Rectal smooth muscle tissue (tissue), 1 donor: Measurements from ENCODE around the gene SUGCT.
A peak's percentile ranks its signal among the peaks of the same experiment; 100 is the strongest.

Experiments
- H3K27ac ChIP-seq: one replicate; pipeline ENCODE4 v1.7.0; 2013; ENCODE audit warnings: low read depth, low read length, inconsistent platforms
- H3K27me3 ChIP-seq: one replicate; pipeline ENCODE4 v1.7.0; 2013; ENCODE audit warnings: low read length; ENCODE audit not compliant: control insufficient read depth, insufficient read depth
- H3K36me3 ChIP-seq: one replicate; pipeline ENCODE4 v1.7.0; 2013; ENCODE audit warnings: low read length; ENCODE audit not compliant: control insufficient read depth, insufficient read depth
- H3K4me1 ChIP-seq: one replicate; pipeline ENCODE4 v1.7.0; 2013; ENCODE audit warnings: low read length; ENCODE audit not compliant: control insufficient read depth, insufficient read depth
- H3K4me3 ChIP-seq: one replicate; pipeline ENCODE4 v1.7.0; 2013; ENCODE audit warnings: low read length
- H3K9ac ChIP-seq: one replicate; pipeline ENCODE4 v1.7.0; 2013; ENCODE audit warnings: low read length

Gene SUGCT

DNA sequence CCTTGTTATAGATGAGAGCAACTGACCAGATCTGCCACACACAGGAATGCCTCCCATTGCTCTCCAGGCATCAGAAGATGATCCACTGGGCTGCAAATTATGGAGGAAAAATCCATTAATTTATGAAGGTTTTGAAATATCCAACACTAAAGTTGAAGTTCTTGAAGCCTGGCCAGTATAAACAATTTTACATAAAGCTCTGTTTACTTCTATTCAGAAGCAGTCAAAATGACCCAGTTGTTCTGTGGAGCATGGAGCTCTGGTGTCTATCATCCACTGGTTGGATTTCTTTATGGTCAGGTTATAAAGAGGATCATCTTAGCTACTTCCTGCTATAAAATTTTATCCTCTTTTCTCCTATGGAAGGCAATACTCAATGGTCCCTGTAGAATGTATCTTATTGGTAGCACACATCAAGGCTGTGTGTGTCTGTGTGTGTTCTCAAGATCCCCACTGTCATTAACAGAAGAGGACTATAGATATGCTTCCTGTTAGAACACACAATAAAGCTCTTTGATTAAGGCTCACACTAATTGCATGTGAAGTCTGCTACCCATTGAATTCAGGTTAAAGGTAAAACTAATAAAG is 747.4 kb downstream of the SUGCT start:
- H3K4me3 ChIP-seq = no peak overlapping the region
- H3K4me1 ChIP-seq = no peaks in the 10 kb centered on the region
- no peak overlapping the region for H3K27ac ChIP-seq
- no peak overlapping the region for H3K9ac ChIP-seq
- no peaks in the 10 kb centered on the region for H3K27me3 ChIP-seq
- no peaks in the 10 kb centered on the region for H3K36me3 ChIP-seq

DNA sequence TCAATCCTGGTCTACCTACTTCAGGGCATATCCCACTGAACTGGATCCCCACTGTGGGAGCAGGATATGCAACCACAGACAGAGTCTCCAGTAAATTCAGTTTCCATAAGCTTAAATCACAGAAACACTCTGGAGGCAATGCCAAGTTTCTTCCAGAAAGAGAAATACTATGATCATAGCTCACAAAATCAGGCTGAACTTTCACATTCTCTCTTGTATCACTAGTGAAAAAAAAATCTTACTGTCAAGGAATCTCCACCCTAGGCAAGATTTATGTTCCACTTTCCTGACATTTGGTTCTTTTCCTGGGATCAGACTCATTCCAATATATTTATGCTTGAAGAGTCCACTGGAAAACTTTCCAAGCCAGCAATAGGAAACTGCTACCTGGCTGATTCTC is 749.0 kb downstream of the SUGCT start:
- no peak overlapping the region for H3K27ac ChIP-seq
- H3K9ac ChIP-seq = no peak overlapping the region
- H3K27me3 ChIP-seq = no peaks in the 10 kb centered on the region
- H3K4me3 ChIP-seq = no peak overlapping the region
- H3K36me3 ChIP-seq = no peaks in the 10 kb centered on the region
- H3K4me1 ChIP-seq = no peaks in the 10 kb centered on the region

DNA sequence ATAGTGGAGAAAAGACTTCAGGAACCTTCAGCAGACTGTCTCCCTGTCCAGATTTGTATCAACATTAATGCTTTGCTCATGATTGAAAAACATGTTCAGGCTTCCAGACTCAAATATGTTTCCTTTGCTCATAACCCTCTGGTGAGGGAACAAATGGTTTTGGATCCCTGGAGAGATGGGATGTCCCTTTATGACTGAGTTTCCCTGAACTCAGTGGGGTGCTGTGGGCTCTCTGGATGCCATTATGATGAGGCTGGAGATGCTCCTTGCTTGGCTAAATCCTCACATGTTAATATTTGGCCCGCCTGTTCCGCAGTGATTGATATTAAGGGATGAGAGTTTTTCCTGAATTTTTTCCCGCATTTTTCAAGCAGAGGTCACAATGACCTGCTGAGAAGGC is 749.4 kb downstream of the SUGCT start:
- Histone ChIP-seq H3K9ac (no peak overlapping the region), H3K27ac (no peak overlapping the region), H3K4me1 (no peaks in the 10 kb centered on the region), H3K27me3 (no peaks in the 10 kb centered on the region), H3K36me3 (no peaks in the 10 kb centered on the region), H3K4me3 (no peak overlapping the region)

DNA sequence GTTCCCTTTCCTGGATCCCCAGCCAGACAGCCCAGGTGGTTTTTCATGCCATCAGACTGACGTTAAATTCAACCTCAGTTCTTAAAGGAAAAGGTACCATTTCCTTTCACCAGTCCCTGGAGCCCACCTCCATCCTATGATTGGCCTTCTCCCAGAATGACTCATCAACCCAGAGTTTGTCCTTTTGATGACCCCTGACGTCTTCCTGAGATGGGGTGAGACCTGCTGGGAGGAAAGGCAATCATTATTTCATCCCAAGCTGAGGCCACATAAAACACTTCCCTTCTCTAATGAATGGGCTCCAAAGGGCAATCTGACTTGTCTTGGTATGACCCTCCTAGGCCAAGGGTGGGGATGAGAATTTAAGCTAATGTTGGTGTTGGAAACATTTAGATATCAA is 750.7 kb downstream of the SUGCT start:
- H3K27me3 ChIP-seq = no peaks in the 10 kb centered on the region
- no peaks in the 10 kb centered on the region for H3K4me1 ChIP-seq
- H3K4me3 ChIP-seq = no peak overlapping the region
- H3K36me3 ChIP-seq = no peaks in the 10 kb centered on the region
- H3K9ac ChIP-seq = no peak overlapping the region
- H3K27ac ChIP-seq = no peak overlapping the region

DNA sequence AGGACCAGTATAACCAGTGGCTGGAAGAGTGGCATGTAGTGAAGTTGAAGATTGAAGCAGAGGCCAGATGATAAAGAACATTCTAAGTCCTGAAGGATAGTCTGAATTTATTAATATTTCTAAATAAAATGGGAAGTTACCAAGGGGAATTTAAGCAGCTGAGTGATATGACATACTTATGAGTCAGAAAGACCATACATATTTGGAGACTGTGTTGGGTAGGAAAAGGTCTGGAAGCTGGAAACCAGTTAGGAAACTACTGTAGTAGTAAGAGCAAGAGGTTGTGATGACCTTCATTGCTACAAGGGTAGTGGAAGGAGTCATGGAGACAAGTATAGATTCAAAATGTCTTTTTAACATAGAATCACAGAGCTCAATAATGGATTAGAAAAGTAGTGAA is 752.3 kb downstream of the SUGCT start:
- no peaks in the 10 kb centered on the region for H3K27me3 ChIP-seq
- no peaks in the 10 kb centered on the region for H3K36me3 ChIP-seq
- H3K27ac ChIP-seq = no peak overlapping the region
- H3K9ac ChIP-seq = no peak overlapping the region
- H3K4me1 ChIP-seq = no peaks in the 10 kb centered on the region
- H3K4me3 ChIP-seq = no peak overlapping the region

DNA sequence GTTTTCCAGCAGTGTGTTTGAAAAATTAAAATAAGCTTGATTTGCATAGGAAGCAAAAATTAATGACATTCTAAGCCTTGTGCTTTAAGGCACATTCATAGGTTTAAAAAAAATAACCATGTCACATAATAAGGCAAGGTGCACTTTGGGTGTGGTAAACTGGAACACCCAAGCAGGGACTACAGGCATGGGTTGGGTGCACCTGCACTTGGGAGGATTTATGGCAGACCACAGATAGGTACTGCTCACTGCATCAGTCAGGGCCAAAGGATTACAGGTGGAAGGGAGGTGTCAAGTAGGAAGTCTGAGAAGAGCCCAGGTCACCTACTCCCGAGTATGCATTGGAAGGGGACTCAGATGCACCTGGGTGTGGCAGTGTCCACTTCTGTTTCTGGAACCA is 753.7 kb downstream of the SUGCT start:
- no peaks in the 10 kb centered on the region for H3K27me3 ChIP-seq
- H3K9ac ChIP-seq = no peak overlapping the region
- no peaks in the 10 kb centered on the region for H3K36me3 ChIP-seq
- no peak overlapping the region for H3K4me3 ChIP-seq
- no peak overlapping the region for H3K27ac ChIP-seq
- no peaks in the 10 kb centered on the region for H3K4me1 ChIP-seq

DNA sequence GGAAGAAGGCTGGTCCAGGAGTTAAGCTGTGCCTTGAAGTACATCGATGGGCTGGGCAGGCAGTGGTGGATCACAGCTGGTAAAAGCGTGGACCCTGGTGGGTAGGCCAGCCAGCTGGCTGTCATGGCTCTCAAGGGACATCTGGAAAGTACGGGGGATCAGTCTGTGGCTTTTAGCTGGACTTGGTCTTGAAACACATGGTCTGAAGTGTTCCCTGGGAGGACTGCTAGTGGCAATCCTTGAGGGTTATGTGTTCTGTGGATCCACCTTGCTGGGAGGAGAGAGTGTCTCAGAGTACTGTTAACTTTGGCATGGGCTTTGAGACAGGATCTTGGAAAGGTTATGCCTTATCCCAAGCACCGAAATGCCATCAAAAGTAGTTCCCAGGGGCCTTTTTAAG is 754.3 kb downstream of the SUGCT start:
- no peaks in the 10 kb centered on the region for H3K36me3 ChIP-seq
- H3K9ac ChIP-seq = no peak overlapping the region
- H3K4me1 ChIP-seq = no peaks in the 10 kb centered on the region
- H3K27ac ChIP-seq = no peak overlapping the region
- H3K27me3 ChIP-seq = no peaks in the 10 kb centered on the region
- H3K4me3 ChIP-seq = no peak overlapping the region

DNA sequence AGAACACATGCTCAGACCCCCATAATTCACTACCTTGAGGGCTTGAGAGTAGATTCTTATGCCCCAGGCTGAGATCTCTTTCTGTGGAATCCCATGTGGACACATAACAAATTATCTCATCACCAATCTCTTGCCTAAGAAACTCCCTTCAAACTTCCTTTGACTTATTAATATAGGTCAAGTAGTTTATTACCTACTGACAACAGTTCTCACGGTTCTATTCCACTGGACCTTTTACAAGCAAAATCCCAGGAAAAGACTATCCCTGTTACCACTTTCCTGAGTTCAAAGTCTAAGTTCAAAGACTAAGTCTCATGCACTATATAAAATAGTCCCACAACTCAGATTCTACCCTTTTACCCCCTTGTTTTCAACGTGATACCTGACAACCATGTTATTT is 754.7 kb downstream of the SUGCT start:
- H3K27ac ChIP-seq = no peak overlapping the region
- no peaks in the 10 kb centered on the region for H3K36me3 ChIP-seq
- H3K27me3 ChIP-seq = no peaks in the 10 kb centered on the region
- no peak overlapping the region for H3K4me3 ChIP-seq
- H3K4me1 ChIP-seq = no peaks in the 10 kb centered on the region
- no peak overlapping the region for H3K9ac ChIP-seq

DNA sequence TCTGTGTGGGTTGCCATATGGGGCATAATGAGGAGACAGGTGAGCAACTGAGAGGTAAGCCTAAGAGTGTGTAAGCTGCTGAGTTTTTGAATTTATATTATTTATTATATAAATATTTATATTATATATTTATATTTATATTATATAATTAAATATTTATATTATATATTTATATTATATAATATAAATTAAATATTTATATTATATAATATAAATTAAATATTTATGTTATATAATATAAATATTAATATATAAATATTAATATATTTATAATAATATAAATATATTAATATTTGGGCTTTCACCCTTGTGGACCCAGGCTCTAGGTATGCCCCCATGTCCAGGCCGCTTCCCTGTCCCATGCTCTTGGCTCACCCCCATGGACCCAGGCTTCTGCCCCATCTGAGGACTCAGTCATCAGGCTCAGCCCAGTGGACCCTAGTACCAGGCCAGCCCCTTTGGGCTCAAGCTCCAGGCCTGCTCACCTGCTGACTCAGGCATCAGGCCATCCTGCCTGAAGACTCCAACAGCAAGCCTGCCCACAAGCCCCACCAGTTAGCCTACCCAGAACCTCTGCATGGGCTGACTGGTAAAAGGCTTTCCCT is 755.4 kb downstream of the SUGCT start:
- Histone ChIP-seq H3K4me1 (no peaks in the 10 kb centered on the region), H3K27me3 (no peaks in the 10 kb centered on the region), H3K27ac (no peak overlapping the region), H3K9ac (no peak overlapping the region), H3K4me3 (no peak overlapping the region), H3K36me3 (no peaks in the 10 kb centered on the region)

DNA sequence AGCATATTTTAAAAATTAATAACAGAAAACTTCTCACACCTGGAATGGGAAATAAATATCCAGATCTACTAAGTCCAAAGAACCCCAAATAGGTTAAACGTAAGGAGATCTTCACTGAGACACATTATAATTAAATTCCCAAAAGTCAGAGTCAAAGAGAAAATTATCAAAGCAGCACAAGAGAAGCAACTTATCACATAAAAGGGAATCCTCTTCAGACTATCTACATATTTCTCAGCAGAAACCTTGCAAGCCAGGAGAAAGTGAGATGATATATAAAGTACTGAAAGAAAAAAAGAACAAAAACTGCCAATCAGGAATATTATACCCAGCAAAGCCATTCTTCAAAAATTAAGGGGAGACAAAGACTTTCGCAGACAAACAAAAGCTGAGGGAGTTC is 756.4 kb downstream of the SUGCT start:
- Histone ChIP-seq H3K9ac (no peak overlapping the region), H3K27me3 (no peaks in the 10 kb centered on the region), H3K36me3 (no peaks in the 10 kb centered on the region), H3K27ac (no peak overlapping the region), H3K4me1 (no peaks in the 10 kb centered on the region), H3K4me3 (no peak overlapping the region)

DNA sequence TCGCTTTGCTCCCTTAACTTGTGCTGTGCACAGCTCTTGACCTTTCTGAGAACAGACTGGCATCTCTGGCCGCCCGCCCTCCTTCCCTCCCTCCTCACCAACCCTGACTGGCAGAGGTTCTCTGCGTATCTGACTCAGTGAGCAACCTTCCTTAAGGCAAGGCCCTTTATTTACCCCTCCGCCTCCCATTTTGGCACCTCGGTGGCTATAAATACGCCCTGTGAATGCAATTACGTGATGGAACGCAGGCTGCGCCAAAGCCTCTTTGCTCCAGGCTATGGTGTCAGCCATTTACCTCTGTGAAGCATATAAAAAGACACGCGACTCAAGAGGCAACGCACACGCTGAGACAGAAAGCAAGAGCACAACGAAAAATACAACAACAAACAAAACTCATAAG is 764.3 kb downstream of the SUGCT start:
- no peak overlapping the region for H3K9ac ChIP-seq
- no peaks in the 10 kb centered on the region for H3K27me3 ChIP-seq
- no peak overlapping the region for H3K4me3 ChIP-seq
- peak overlapping the region; percentile 79 for H3K27ac ChIP-seq
- H3K36me3 ChIP-seq = no peaks in the 10 kb centered on the region
- peaks cover 3% of the 10 kb centered on the region for H3K4me1 ChIP-seq

DNA sequence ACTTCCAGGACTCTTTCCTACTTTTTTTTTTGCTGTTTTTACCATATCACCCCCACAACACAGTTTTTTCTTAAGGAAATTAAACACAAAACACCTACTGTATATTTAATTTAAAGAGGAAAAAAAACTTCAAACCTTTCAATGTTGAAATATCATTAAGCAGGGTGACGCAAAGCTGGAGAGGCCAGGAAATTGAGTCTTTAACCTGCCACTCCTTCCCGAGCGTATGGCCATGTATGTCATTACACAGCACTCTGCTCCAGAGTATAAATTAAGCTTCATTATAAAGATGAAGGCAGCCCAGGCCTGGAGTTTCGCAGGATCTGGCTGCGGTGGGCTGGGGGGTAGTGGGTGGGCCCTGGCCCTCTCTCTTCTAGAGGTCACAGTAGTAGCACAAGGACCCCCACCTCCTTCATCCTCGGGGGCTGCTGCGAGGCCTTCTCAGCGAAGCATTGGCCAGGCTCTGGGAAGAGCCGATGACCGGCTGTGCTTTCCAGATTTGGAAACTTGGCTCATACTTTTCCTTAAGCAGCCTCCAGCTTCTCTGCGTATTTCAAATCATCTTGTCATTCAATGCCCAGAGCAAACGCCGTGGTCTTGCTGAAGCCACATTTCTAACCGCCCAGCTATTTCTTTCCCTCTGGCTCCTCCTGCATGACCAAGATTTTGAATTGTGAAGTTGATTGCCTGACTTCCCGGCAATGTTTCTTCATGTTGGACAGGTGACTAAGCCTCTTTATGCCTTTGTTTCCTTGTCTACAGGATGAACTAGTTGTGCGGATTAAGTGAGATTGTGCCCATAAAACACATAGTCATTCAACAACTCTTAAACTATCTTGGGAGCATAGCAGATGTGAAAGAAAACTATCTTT is 765.1 kb downstream of the SUGCT start:
- Histone ChIP-seq H3K27ac (peak overlapping the region; percentile 79), H3K4me3 (no peak overlapping the region)

DNA sequence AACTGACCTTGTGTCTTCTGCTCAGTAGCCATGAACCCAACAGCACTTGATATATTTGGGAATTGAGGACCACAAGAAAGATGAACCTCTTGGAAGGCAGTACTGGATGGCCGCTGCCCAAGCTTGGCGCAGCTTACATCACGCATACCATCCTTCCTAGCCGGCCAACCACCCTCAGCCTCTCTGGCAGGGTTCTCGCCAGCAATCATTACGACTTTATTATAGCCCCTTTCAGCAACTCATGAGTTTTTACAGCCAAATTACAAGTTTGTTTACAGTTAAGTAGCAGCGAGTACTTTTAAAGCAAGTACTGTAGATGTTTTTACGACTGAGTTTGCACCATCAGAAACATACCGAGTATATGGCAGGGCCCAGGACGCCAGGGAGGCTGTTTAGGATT is 769.1 kb downstream of the SUGCT start:
- no peak overlapping the region for H3K27ac ChIP-seq
- no peak overlapping the region for H3K9ac ChIP-seq
- no peaks in the 10 kb centered on the region for H3K27me3 ChIP-seq
- H3K4me3 ChIP-seq = no peak overlapping the region
- H3K36me3 ChIP-seq = no peaks in the 10 kb centered on the region
- H3K4me1 ChIP-seq = peaks cover 3% of the 10 kb centered on the region

More for the DNA sequence above, 765.1 kb downstream of the SUGCT start:
- H3K36me3 ChIP-seq = no peaks in the 10 kb centered on the region
- peaks cover 3% of the 10 kb centered on the region for H3K4me1 ChIP-seq
- H3K27me3 ChIP-seq = no peaks in the 10 kb centered on the region
- no peak overlapping the region for H3K9ac ChIP-seq
